ENCODE measurements around the gene BCL2L2. TPM values are rescaled to one million over a fixed set of nuclear protein-coding genes. Genes with fewer than 3 reads are reported as not detected.

Gene BCL2L2
- total and polyA plus RNA-seq, 9 of the 15 experiments (the other 6 are each of a cell fraction or from before 2014, with no cell fraction given) = 2.6 to 32.5 (median 14.7) TPM

DNA sequence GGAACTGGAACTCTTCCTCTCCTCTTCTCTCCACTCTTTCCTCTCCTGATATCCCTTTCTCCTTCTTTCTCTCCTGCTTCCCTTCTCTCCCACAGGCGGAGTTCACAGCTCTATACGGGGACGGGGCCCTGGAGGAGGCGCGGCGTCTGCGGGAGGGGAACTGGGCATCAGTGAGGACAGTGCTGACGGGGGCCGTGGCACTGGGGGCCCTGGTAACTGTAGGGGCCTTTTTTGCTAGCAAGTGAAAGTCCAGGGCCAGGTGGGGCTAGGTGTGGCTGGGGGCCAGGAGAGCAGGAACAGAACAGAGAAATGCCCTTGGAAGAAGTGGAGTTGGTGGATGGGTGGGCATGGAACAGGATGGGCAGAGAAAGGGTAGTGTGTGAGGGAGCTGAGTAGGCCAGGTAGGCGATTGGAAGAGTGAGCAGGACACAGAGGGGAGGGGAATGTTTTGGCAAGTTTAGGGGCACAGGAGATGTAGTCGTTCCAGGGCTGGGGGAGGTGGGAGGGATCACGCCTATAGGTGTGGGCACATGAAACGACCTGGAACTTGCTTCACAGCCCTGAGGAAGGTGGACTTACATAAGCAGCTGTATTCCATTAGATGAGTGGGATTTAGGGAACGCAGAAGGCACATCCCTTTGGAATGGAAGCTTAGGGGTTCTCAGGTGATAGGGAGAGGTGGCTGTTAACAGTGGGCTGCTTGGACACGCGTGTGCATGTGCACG is 2.2 kb downstream of the BCL2L2 start:
- WGBS (ENCODE audit: insufficient coverage, low coverage, missing lambda C conversion rate) = 89% methylated on average over 13 of the region's 17 CpGs
- TF ChIP-seq, protein P1, sequence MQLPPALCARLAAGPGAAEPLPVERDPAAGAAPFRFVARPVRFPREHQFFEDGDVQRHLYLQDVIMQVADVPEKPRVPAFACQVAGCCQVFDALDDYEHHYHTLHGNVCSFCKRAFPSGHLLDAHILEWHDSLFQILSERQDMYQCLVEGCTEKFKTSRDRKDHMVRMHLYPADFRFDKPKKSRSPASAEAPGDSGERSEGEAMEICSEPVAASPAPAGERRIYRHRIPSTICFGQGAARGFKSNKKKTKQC (CRISPR knock-in tag; IDR thresholded peaks at IDR 0.05) = no peak
- TF ChIP-seq POLR2G (IDR thresholded peaks at IDR 0.05; ENCODE audit: low read depth, low read length) (0 out of 2 replicates have a peak, but pooled peaks have one; percentile 16), RBFOX2 (IDR thresholded peaks at IDR 0.05; ENCODE audit: low read depth, low read length) (0 out of 2 replicates have a peak, but pooled peaks have one; percentile 23)
- TF ChIP-seq, protein P2, sequence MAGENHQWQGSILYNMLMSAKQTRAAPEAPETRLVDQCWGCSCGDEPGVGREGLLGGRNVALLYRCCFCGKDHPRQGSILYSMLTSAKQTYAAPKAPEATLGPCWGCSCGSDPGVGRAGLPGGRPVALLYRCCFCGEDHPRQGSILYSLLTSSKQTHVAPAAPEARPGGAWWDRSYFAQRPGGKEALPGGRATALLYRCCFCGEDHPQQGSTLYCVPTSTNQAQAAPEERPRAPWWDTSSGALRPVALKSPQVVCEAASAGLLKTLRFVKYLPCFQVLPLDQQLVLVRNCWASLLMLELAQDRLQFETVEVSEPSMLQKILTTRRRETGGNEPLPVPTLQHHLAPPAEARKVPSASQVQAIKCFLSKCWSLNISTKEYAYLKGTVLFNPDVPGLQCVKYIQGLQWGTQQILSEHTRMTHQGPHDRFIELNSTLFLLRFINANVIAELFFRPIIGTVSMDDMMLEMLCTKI (IDR thresholded peaks at IDR 0.05; ENCODE audit: partially characterized antibody) = no peak
- Histone ChIP-seq H3K27ac (ENCODE audit: extremely low read depth, low read depth, low read length) (no peak overlapping the region), H3K27me3 (ENCODE audit: control insufficient read depth in 2 of 2, insufficient read depth in 2 of 2, low read length in 2 of 2) (no peaks in the 10 kb centered on the region), H2AFZ (ENCODE audit: low read depth, low read length) (no peak overlapping the region), H3K4me2 (ENCODE audit: insufficient read depth, low read length) (no peak overlapping the region), H3K4me3 (no peak overlapping the region), H4K20me1 (replicated peaks; ENCODE audit: control insufficient read depth, insufficient read depth, low read length) (no peaks in the 10 kb centered on the region), H3K9me1 (ENCODE audit: control insufficient read depth, insufficient read depth, low read length) (peaks cover 4% of the 10 kb centered on the region), H3K9me3 (replicated peaks; ENCODE audit: control insufficient read depth, insufficient read depth, low read depth, low read length) (no peaks in the 10 kb centered on the region), H3K4me1 (replicated peaks in 1 of 2; ENCODE audit: control insufficient read depth in 2 of 2, insufficient read depth in 2 of 2, low read length in 2 of 2) (peaks cover 18 to 23% of the 10 kb centered on the region in 2 experiments; a peak in 4 of 5 replicates), H3K9ac (ENCODE audit: insufficient read depth in 1 of 2, low read depth in 2 of 2, low read length in 2 of 2) (peak overlapping the region in 1 of 2 experiments; percentile 95; a peak in 2 of 4 replicates), H3K36me3 (ENCODE audit: control insufficient read depth, insufficient read depth, low read length) (peaks cover 51% of the 10 kb centered on the region), H3K79me2 (ENCODE audit: control insufficient read depth, insufficient read depth, low read length) (peaks cover 45% of the 10 kb centered on the region)
- in situ Hi-C loops (cut with MboI) (no loop called here), intact Hi-C loops (cut with micrococcal nuclease) (no loop called here)
- no peak for DNase-seq (ENCODE audit: extremely low read depth in 1 of 4, low spot score in 3 of 4)
- ChIA-PET CTCF (ENCODE audit: low intra/inter-chr PET ratio) (no interaction called here), POLR2A (interaction anchor here (0.5 to 3.9 kb wide), 3 partner anchors 12 to 526 kb away, joined by 3 to 30 read pairs (median 17); partner anchors contain the start of gene PABPN1)
- no TSS peak for BruUV-seq (replicated peaks)
- no peak for FAIRE-seq
- no peak for ATAC-seq

All from K562 (cell line).